ENCODE results near the gene DOCK3. TPM values are rescaled to one million over a fixed set of nuclear protein-coding genes. Genes with fewer than 3 reads are reported as not detected.
A peak's percentile ranks its signal among the peaks of the same experiment; 100 is the strongest.

DOCK3 gene
- 1 to 10 TPM in 1 of 2 donors, under 1 TPM in 1; 0.93 to 2.8 TPM for polyA plus RNA-seq

GRCh38 chr3:50674349-50675178, at the start of gene DOCK3:
TSS of gene DOCK3 (plus strand) at chr3:50674927. CDS start at chr3:50675264, 337 bp downstream.
- WGBS, 2 donors, result 3 to 5% methylated on average over 71 to 89 of the region's 89 CpGs
- Histone ChIP-seq H3K27ac (ENCODE audit: low read depth in 2 of 2, low read length in 1 of 2) (no peak within 1 kb of the TSS), H3K4me3 (ENCODE audit: low read depth in 1 of 2, low read length in 2 of 2) (peak within 1 kb of the TSS; percentile 57 to 80), H3K4me1 (ENCODE audit: control insufficient read depth in 2 of 2, insufficient read depth in 2 of 2, low read length in 1 of 2) (no peaks in the 10 kb centered on the region), H3K9me3 (ENCODE audit: control insufficient read depth in 2 of 2, insufficient read depth in 1 of 2, low read depth in 1 of 2, low read length in 1 of 2) (no peaks in the 10 kb centered on the region), H3K27me3 (ENCODE audit: control insufficient read depth in 1 of 2, insufficient read depth in 2 of 2, low read length in 2 of 2) (peaks cover 2 to 7% of the 10 kb centered on the region in 2 donors), H3K36me3 (ENCODE audit: control insufficient read depth in 2 of 2, insufficient read depth in 2 of 2, low read length in 1 of 2) (no peaks in the 10 kb centered on the region)

GRCh38 chr3:50625231-50626182, 49.2 kb upstream of the DOCK3 start:
- Histone ChIP-seq H3K4me1 (ENCODE audit: control insufficient read depth in 2 of 2, insufficient read depth in 2 of 2, low read length in 1 of 2) (peaks cover 26 to 55% of the 10 kb centered on the region in 2 donors), H3K4me3 (ENCODE audit: low read depth in 1 of 2, low read length in 2 of 2) (no peak overlapping the region), H3K27me3 (ENCODE audit: control insufficient read depth in 1 of 2, insufficient read depth in 2 of 2, low read length in 2 of 2) (no peaks in the 10 kb centered on the region), H3K9me3 (ENCODE audit: control insufficient read depth in 2 of 2, insufficient read depth in 1 of 2, low read depth in 1 of 2, low read length in 1 of 2) (no peaks in the 10 kb centered on the region), H3K27ac (ENCODE audit: low read depth in 2 of 2, low read length in 1 of 2) (peak overlapping the region; percentile 26 to 92), H3K36me3 (ENCODE audit: control insufficient read depth in 2 of 2, insufficient read depth in 2 of 2, low read length in 1 of 2) (peaks cover 0 to 3% of the 10 kb centered on the region in 2 donors)
- WGBS, 2 donors, result 75 to 78% methylated on average over 18 of the region's 18 CpGs

GRCh38 chr3:50626401-50626800, 48.3 kb upstream of the DOCK3 start:
- peak overlapping the region; percentile 5 to 92 for H3K27ac ChIP-seq (ENCODE audit: low read depth in 2 of 2, low read length in 1 of 2)
- no peak overlapping the region for H3K4me3 ChIP-seq (ENCODE audit: low read depth in 1 of 2, low read length in 2 of 2)
- peaks cover 24 to 60% of the 10 kb centered on the region in 2 donors for H3K4me1 ChIP-seq (ENCODE audit: control insufficient read depth in 2 of 2, insufficient read depth in 2 of 2, low read length in 1 of 2)
- no peaks in the 10 kb centered on the region for H3K27me3 ChIP-seq (ENCODE audit: control insufficient read depth in 1 of 2, insufficient read depth in 2 of 2, low read length in 2 of 2)
- no peaks in the 10 kb centered on the region for H3K9me3 ChIP-seq (ENCODE audit: control insufficient read depth in 2 of 2, insufficient read depth in 1 of 2, low read depth in 1 of 2, low read length in 1 of 2)
- WGBS, 2 donors, result 88 to 89% methylated on average over 3 of the region's 3 CpGs
- H3K36me3 ChIP-seq (ENCODE audit: control insufficient read depth in 2 of 2, insufficient read depth in 2 of 2, low read length in 1 of 2), result peaks cover 0 to 3% of the 10 kb centered on the region in 2 donors

- Histone ChIP-seq H3K4me3 (ENCODE audit: low read depth in 1 of 2, low read length in 2 of 2) (peak overlapping the region in 1 of 2 donors; percentile 19), H3K27ac (ENCODE audit: low read depth in 2 of 2, low read length in 1 of 2) (peak overlapping the region; percentile 74 to 89), H3K36me3 (ENCODE audit: control insufficient read depth in 2 of 2, insufficient read depth in 2 of 2, low read length in 1 of 2) (peaks cover 0 to 3% of the 10 kb centered on the region in 2 donors), H3K27me3 (ENCODE audit: control insufficient read depth in 1 of 2, insufficient read depth in 2 of 2, low read length in 2 of 2) (no peaks in the 10 kb centered on the region), H3K4me1 (ENCODE audit: control insufficient read depth in 2 of 2, insufficient read depth in 2 of 2, low read length in 1 of 2) (peaks cover 24 to 60% of the 10 kb centered on the region in 2 donors), H3K9me3 (ENCODE audit: control insufficient read depth in 2 of 2, insufficient read depth in 1 of 2, low read depth in 1 of 2, low read length in 1 of 2) (no peaks in the 10 kb centered on the region)
- WGBS, 2 donors, result 39 to 46% methylated on average over 6 of the region's 6 CpGs
These were observed 47.2 kb upstream of the DOCK3 start for GRCh38 chr3:50627407-50628051.

- Histone ChIP-seq H3K9me3 (ENCODE audit: control insufficient read depth in 2 of 2, insufficient read depth in 1 of 2, low read depth in 1 of 2, low read length in 1 of 2) (no peaks in the 10 kb centered on the region), H3K4me1 (ENCODE audit: control insufficient read depth in 2 of 2, insufficient read depth in 2 of 2, low read length in 1 of 2) (peaks cover 20 to 53% of the 10 kb centered on the region in 2 donors), H3K4me3 (ENCODE audit: low read depth in 1 of 2, low read length in 2 of 2) (no peak overlapping the region), H3K27me3 (ENCODE audit: control insufficient read depth in 1 of 2, insufficient read depth in 2 of 2, low read length in 2 of 2) (no peaks in the 10 kb centered on the region), H3K36me3 (ENCODE audit: control insufficient read depth in 2 of 2, insufficient read depth in 2 of 2, low read length in 1 of 2) (peaks cover 0 to 3% of the 10 kb centered on the region in 2 donors), H3K27ac (ENCODE audit: low read depth in 2 of 2, low read length in 1 of 2) (no peak overlapping the region)
- WGBS, 2 donors, result 94 to 96% methylated on average over 3 of the region's 3 CpGs
These were observed 46.1 kb upstream of the DOCK3 start for GRCh38 chr3:50628601-50629000.

GRCh38 chr3:50630394-50630793, 44.3 kb upstream of the DOCK3 start:
- WGBS, 2 donors, result 69 to 78% methylated on average over 6 of the region's 6 CpGs
- no peaks in the 10 kb centered on the region for H3K9me3 ChIP-seq (ENCODE audit: control insufficient read depth in 2 of 2, insufficient read depth in 1 of 2, low read depth in 1 of 2, low read length in 1 of 2)
- H3K27ac ChIP-seq (ENCODE audit: low read depth in 2 of 2, low read length in 1 of 2), result peak overlapping the region in 1 of 2 donors; percentile 73

GRCh38 chr3:50630877-50631276, 43.9 kb upstream of the DOCK3 start:
- peak overlapping the region in 1 of 2 donors; percentile 73 for H3K27ac ChIP-seq (ENCODE audit: low read depth in 2 of 2, low read length in 1 of 2)
- no peak overlapping the region for H3K4me3 ChIP-seq (ENCODE audit: low read depth in 1 of 2, low read length in 2 of 2)

More at GRCh38 chr3:50630394-50630793, 44.3 kb upstream of the DOCK3 start:
- no peaks in the 10 kb centered on the region for H3K27me3 ChIP-seq (ENCODE audit: control insufficient read depth in 1 of 2, insufficient read depth in 2 of 2, low read length in 2 of 2)
- peaks cover 2 to 3% of the 10 kb centered on the region in 2 donors for H3K36me3 ChIP-seq (ENCODE audit: control insufficient read depth in 2 of 2, insufficient read depth in 2 of 2, low read length in 1 of 2)
- H3K4me1 ChIP-seq (ENCODE audit: control insufficient read depth in 2 of 2, insufficient read depth in 2 of 2, low read length in 1 of 2), result peaks cover 9 to 45% of the 10 kb centered on the region in 2 donors
- H3K4me3 ChIP-seq (ENCODE audit: low read depth in 1 of 2, low read length in 2 of 2), result no peak overlapping the region

GRCh38 chr3:50632450-50632849, 42.3 kb upstream of the DOCK3 start:
- H3K36me3 ChIP-seq (ENCODE audit: control insufficient read depth in 2 of 2, insufficient read depth in 2 of 2, low read length in 1 of 2), result peaks cover 2 to 3% of the 10 kb centered on the region in 2 donors

More at GRCh38 chr3:50630877-50631276, 43.9 kb upstream of the DOCK3 start:
- 71 to 77% methylated on average over 7 of the region's 7 CpGs for WGBS, 2 donors
- Histone ChIP-seq H3K4me1 (ENCODE audit: control insufficient read depth in 2 of 2, insufficient read depth in 2 of 2, low read length in 1 of 2) (peaks cover 7 to 41% of the 10 kb centered on the region in 2 donors), H3K9me3 (ENCODE audit: control insufficient read depth in 2 of 2, insufficient read depth in 1 of 2, low read depth in 1 of 2, low read length in 1 of 2) (no peaks in the 10 kb centered on the region), H3K36me3 (ENCODE audit: control insufficient read depth in 2 of 2, insufficient read depth in 2 of 2, low read length in 1 of 2) (peaks cover 2 to 3% of the 10 kb centered on the region in 2 donors), H3K27me3 (ENCODE audit: control insufficient read depth in 1 of 2, insufficient read depth in 2 of 2, low read length in 2 of 2) (no peaks in the 10 kb centered on the region)

More at GRCh38 chr3:50632450-50632849, 42.3 kb upstream of the DOCK3 start:
- Histone ChIP-seq H3K4me1 (ENCODE audit: control insufficient read depth in 2 of 2, insufficient read depth in 2 of 2, low read length in 1 of 2) (peaks cover 9 to 33% of the 10 kb centered on the region in 2 donors), H3K27me3 (ENCODE audit: control insufficient read depth in 1 of 2, insufficient read depth in 2 of 2, low read length in 2 of 2) (no peaks in the 10 kb centered on the region), H3K27ac (ENCODE audit: low read depth in 2 of 2, low read length in 1 of 2) (no peak overlapping the region), H3K4me3 (ENCODE audit: low read depth in 1 of 2, low read length in 2 of 2) (no peak overlapping the region), H3K9me3 (ENCODE audit: control insufficient read depth in 2 of 2, insufficient read depth in 1 of 2, low read depth in 1 of 2, low read length in 1 of 2) (no peaks in the 10 kb centered on the region)
- 62 to 66% methylated on average over 5 of the region's 5 CpGs for WGBS, 2 donors

Measured in esophagus (tissue), 2 donors.